H1 (cell line): ENCODE results near the gene FAM163A. TPM values are rescaled to one million over a fixed set of nuclear protein-coding genes. Genes with fewer than 3 reads are reported as not detected.

ENCODE experiments used
- CTCF ChIA-PET: fragments of 300-600 bp; sonication (Branson Sonifier 250); formaldehyde crosslinking; loops from one replicate; lab custom pipeline; 2021; ENCODE audit not compliant: partially characterized antibody; lab: Charles Lee
- POLR2A ChIA-PET: fragments of 300-600 bp; sonication (Branson Sonifier 250); formaldehyde crosslinking; loops from one replicate; lab custom pipeline; 2021; ENCODE audit warnings: inconsistent platforms; ENCODE audit not compliant: partially characterized antibody; lab: Charles Lee
- DNase-seq, 2 experiments: peaks; one replicate each; pipeline versions ENCODE4 v3.0.0 to v3.0.0-alpha.2; 2010 to 2022; ENCODE audit warnings: low spot score in 2 of 2, low read depth in 1 of 2, mixed read lengths in 1 of 2
- FAIRE-seq: peaks from 2 replicates; lab custom pipeline; 2011; peaks lifted over from hg19 to GRCh38; lab: Jason Lieb, UNC
- H2AFZ ChIP-seq: 2 replicates; pipeline ENCODE4 v1.8.1; 2012; ENCODE audit warnings: low read length, inconsistent platforms
- H2AK5ac ChIP-seq: 2 replicates; pipeline ENCODE4 v1.6.1; 2013; ENCODE audit warnings: low read depth, low read length
- H2BK120ac ChIP-seq: replicated peaks from 2 replicates; pipeline ENCODE3; 2013; ENCODE audit warnings: low read depth, low read length, inconsistent platforms
- H2BK12ac ChIP-seq: 2 replicates; pipeline ENCODE4 v1.6.1; 2013; ENCODE audit warnings: low read depth, low read length
- H2BK15ac ChIP-seq: 2 replicates; pipeline ENCODE4 v1.6.1; 2013; ENCODE audit warnings: low read length
- H2BK20ac ChIP-seq: 2 replicates; pipeline ENCODE4 v1.6.1; 2013; ENCODE audit warnings: low read length
- H2BK5ac ChIP-seq: 2 replicates; pipeline ENCODE4 v1.6.1; 2013; ENCODE audit warnings: low read depth, low read length
- H3K14ac ChIP-seq: 2 replicates; pipeline ENCODE4 v1.6.1; 2013; ENCODE audit warnings: inconsistent platforms; ENCODE audit not compliant: insufficient read length
- H3K18ac ChIP-seq: 2 replicates; pipeline ENCODE4 v1.6.1; 2013; ENCODE audit warnings: low read length; ENCODE audit errors: extremely low read depth
- H3K23ac ChIP-seq: 2 replicates; pipeline ENCODE4 v1.6.1; 2013; ENCODE audit warnings: inconsistent platforms; ENCODE audit not compliant: insufficient read length
- H3K23me2 ChIP-seq: 2 replicates; pipeline ENCODE4 v1.6.1; 2013; ENCODE audit warnings: low read depth, low read length
- H3K27ac ChIP-seq: 2 replicates; pipeline ENCODE4 v1.6.1; 2011; ENCODE audit warnings: low read depth, low read length, inconsistent platforms
- H3K27me3 ChIP-seq, 4 experiments: replicated peaks in 1 of 4; 1 replicate in 1 of 4; 2 replicates in 3 of 4; pipeline versions ENCODE4 v1.6.1 to v1.8.1; 2011 to 2013; ENCODE audit warnings: low read length in 3 of 4, mild to moderate bottlenecking in 3 of 4, inconsistent platforms in 2 of 4, mixed read lengths in 2 of 4, moderate library complexity in 1 of 4; ENCODE audit not compliant: control insufficient read depth in 3 of 4, insufficient read depth in 3 of 4; ENCODE audit errors: extremely low read depth in 1 of 4
- H3K36me3 ChIP-seq, 4 experiments: 2 replicates each; pipeline versions ENCODE4 v1.6.1 to v1.8.1; 2011 to 2013; ENCODE audit warnings: mild to moderate bottlenecking in 4 of 4, low read length in 3 of 4, moderate library complexity in 2 of 4, control low read depth in 1 of 4, inconsistent platforms in 1 of 4; ENCODE audit not compliant: insufficient read depth in 4 of 4, control insufficient read depth in 2 of 4
- H3K4ac ChIP-seq: replicated peaks from 2 replicates; pipeline ENCODE3; 2013; ENCODE audit warnings: low read length, low read depth, mixed read lengths, inconsistent platforms; ENCODE audit not compliant: insufficient read length
- H3K4me1 ChIP-seq, 4 experiments: replicated peaks in 1 of 4; 1 replicate in 1 of 4; 2 replicates in 3 of 4; pipeline versions ENCODE4 v1.6.1 to v1.8.1; 2011 to 2013; ENCODE audit warnings: low read length in 3 of 4, inconsistent platforms in 2 of 4, mixed read lengths in 1 of 4; ENCODE audit not compliant: insufficient read depth in 4 of 4, control insufficient read depth in 3 of 4
- H3K4me2 ChIP-seq, 2 experiments: 2 replicates each; pipeline versions ENCODE4 v1.6.1 to v1.8.1; 2011 to 2013; ENCODE audit warnings: low read depth in 2 of 2, low read length in 2 of 2, control low read depth in 1 of 2, inconsistent platforms in 1 of 2, mild to moderate bottlenecking in 1 of 2; ENCODE audit not compliant: insufficient read depth in 1 of 2
- H3K4me3 ChIP-seq, 4 experiments: fragments of 200-600, 300-600 bp in 1 of 4; sonication (generic), shearing (Covaris generic), sonication (Bioruptor Twin) in 1 of 4; 2 replicates each; pipeline versions ENCODE4 v1.5.1 to v1.8.1; 2011 to 2016; ENCODE audit warnings: low read length in 4 of 4, low read depth in 3 of 4, control low read depth in 2 of 4, inconsistent platforms in 2 of 4, mild to moderate bottlenecking in 2 of 4, mixed read lengths in 1 of 4, moderate library complexity in 1 of 4; ENCODE audit not compliant: insufficient read depth in 2 of 4; ENCODE audit errors: extremely low read depth in 1 of 4
- H3K56ac ChIP-seq: replicated peaks from 2 replicates; pipeline ENCODE3; 2013; ENCODE audit warnings: low read depth, mild to moderate bottlenecking, mixed read lengths, low read length, inconsistent platforms; ENCODE audit not compliant: insufficient read length
- H3K79me1 ChIP-seq: 2 replicates; pipeline ENCODE4 v1.6.1; 2013; ENCODE audit warnings: low read depth, low read length, control low read depth
- H3K79me2 ChIP-seq, 2 experiments: 2 replicates each; pipeline versions ENCODE4 v1.6.1 to v1.8.1; 2012 to 2013; ENCODE audit warnings: low read length in 2 of 2, mild to moderate bottlenecking in 2 of 2, inconsistent platforms in 1 of 2; ENCODE audit not compliant: insufficient read depth in 2 of 2, control insufficient read depth in 1 of 2
- H3K9ac ChIP-seq, 4 experiments: replicated peaks in 1 of 4; 1 replicate in 1 of 4; 2 replicates in 3 of 4; pipeline versions ENCODE4 v1.6.1 to v1.8.1; 2011 to 2013; ENCODE audit warnings: low read depth in 3 of 4, low read length in 3 of 4, control low read depth in 2 of 4, mild to moderate bottlenecking in 2 of 4, moderate library complexity in 2 of 4, inconsistent platforms in 1 of 4; ENCODE audit errors: extremely low read depth in 1 of 4
- H3K9me3 ChIP-seq, 2 experiments: 2 replicates each; pipeline versions ENCODE4 v1.6.1 to v1.8.1; 2012 to 2013; ENCODE audit warnings: mild to moderate bottlenecking in 2 of 2, moderate library complexity in 2 of 2, control low read depth in 1 of 2, inconsistent platforms in 1 of 2, low read depth in 1 of 2, low read length in 1 of 2, mixed read lengths in 1 of 2; ENCODE audit not compliant: insufficient read depth in 2 of 2
- H4K20me1 ChIP-seq, 2 experiments: replicated peaks in 1 of 2; 2 replicates each; pipeline versions ENCODE3 to v1.8.1; 2011 to 2013; ENCODE audit warnings: inconsistent platforms in 2 of 2, low read length in 2 of 2, mild to moderate bottlenecking in 1 of 2; ENCODE audit not compliant: insufficient read depth in 2 of 2, control insufficient read depth in 1 of 2
- H4K5ac ChIP-seq: 2 replicates; pipeline ENCODE4 v1.6.1; 2013; ENCODE audit warnings: low read length, low read depth, mixed read lengths, inconsistent platforms; ENCODE audit not compliant: insufficient read length
- H4K8ac ChIP-seq: 2 replicates; pipeline ENCODE4 v1.8.0; 2013; ENCODE audit warnings: mild to moderate bottlenecking, moderate library complexity, low read length, inconsistent platforms; ENCODE audit not compliant: insufficient read depth; ENCODE audit errors: extremely low read depth
- H4K91ac ChIP-seq: replicated peaks from 2 replicates; pipeline ENCODE3; 2013; ENCODE audit warnings: low read length, mixed read lengths, inconsistent platforms; ENCODE audit not compliant: insufficient read length
- ATF3 ChIP-seq: IDR thresholded peaks from 2 replicates; pipeline ENCODE4 v1.6.1; 2011; ENCODE audit warnings: low read depth, mild to moderate bottlenecking, low read length; ENCODE audit not compliant: insufficient read depth
- BCL11A ChIP-seq, 2 experiments: IDR thresholded peaks; one replicate each; pipeline ENCODE4 v1.6.1; 2011; ENCODE audit warnings: low read depth in 2 of 2, low read length in 2 of 2, mild to moderate bottlenecking in 2 of 2
- CHD1 ChIP-seq: IDR thresholded peaks from 2 replicates; pipeline ENCODE4 v1.6.1; 2012; ENCODE audit warnings: low read depth, low read length, improper control_type of control experiment
- HDAC2 ChIP-seq, 2 experiments: fragments of 300-600 bp in 1 of 2; sonication (generic) in 1 of 2; IDR thresholded peaks; 2 replicates each; pipeline ENCODE4 v1.6.1; 2011 to 2012; ENCODE audit warnings: low read depth in 2 of 2, low read length in 2 of 2, mild to moderate bottlenecking in 2 of 2, moderate library complexity in 2 of 2, borderline replicate concordance in 1 of 2, inconsistent platforms in 1 of 2
- JUN ChIP-seq: IDR thresholded peaks from 2 replicates; pipeline ENCODE4 v1.6.1; 2011; ENCODE audit warnings: low read depth, mild to moderate bottlenecking, improper control_type of control experiment, low read length
- MAFK ChIP-seq: IDR thresholded peaks from 2 replicates; pipeline ENCODE4 v1.6.1; 2012; ENCODE audit warnings: low read depth, mild to moderate bottlenecking, improper control_type of control experiment, low read length
- NANOG ChIP-seq: IDR thresholded peaks from 2 replicates; pipeline ENCODE4 v1.6.1; 2011; ENCODE audit warnings: low read length, low read depth, mild to moderate bottlenecking, inconsistent platforms; ENCODE audit not compliant: insufficient read depth, poor library complexity, severe bottlenecking
- RNF2 ChIP-seq: fragments of 200-900, 300-1000 bp; sonication (generic); IDR thresholded peaks from 2 replicates; pipeline ENCODE4 v1.7.1; 2016; ENCODE audit warnings: borderline replicate concordance, low read depth, mild to moderate bottlenecking, antibody characterized with exemption, low read length; ENCODE audit not compliant: poor library complexity, severe bottlenecking; ENCODE audit errors: missing control alignments
- RXRA ChIP-seq: IDR thresholded peaks from 2 replicates; pipeline ENCODE4 v1.6.1; 2011; ENCODE audit warnings: low read depth, mild to moderate bottlenecking, low read length, moderate library complexity; ENCODE audit not compliant: insufficient read depth
- TCF12 ChIP-seq: IDR thresholded peaks from 2 replicates; pipeline ENCODE4 v1.6.1; 2011; ENCODE audit warnings: low read depth, mild to moderate bottlenecking, low read length
- TEAD4 ChIP-seq: IDR thresholded peaks from 2 replicates; pipeline ENCODE4 v1.6.1; 2012; ENCODE audit warnings: low read depth, low read length, inconsistent platforms, mixed read lengths
- USF2 ChIP-seq: IDR thresholded peaks from 2 replicates; pipeline ENCODE4 v1.6.1; 2011; ENCODE audit warnings: low read length, improper control_type of control experiment
- WGBS, 2 experiments: shearing (Covaris generic) in 1 of 2; methylation state at CpG; one replicate each; pipeline versions ENCODE4 v1.1.6 to v1.1.7; 2013 to 2015; ENCODE audit warnings: low lambda C conversion rate in 2 of 2, mixed read lengths in 2 of 2, inconsistent platforms in 1 of 2, low coverage in 1 of 2, missing lambda C conversion rate in 1 of 2; ENCODE audit not compliant: insufficient replicate concordance in 2 of 2, insufficient coverage in 1 of 2, insufficient read length in 1 of 2; ENCODE audit errors: extremely low coverage in 1 of 2, missing lambda C conversion rate in 1 of 2; 5-methylcytosine and 5-hydroxymethylcytosine counted together
- polyA plus RNA-seq, 7 experiments: library from polyadenylated mRNA; depleted of rRNA in 3 of 7; stranded (reverse) in 5 of 7; unstranded in 2 of 7; fragments of >200 nt in 5 of 7; fragments of 200-250 nt in 2 of 7; gene quantifications; 1 replicate in 5 of 7; 2 replicates in 1 of 7; 4 replicates in 1 of 7; pipeline versions ENCODE4 v1.2.1 to v1.2.3, GENCODE V29; 2011 to 2013; ENCODE audit warnings: missing spikeins in 2 of 7, mixed read lengths in 2 of 7
- total RNA-seq: library from RNA; stranded (reverse); fragmentation: NEBNext Ultra II Directional; extraction: Animal tissue kit (Norgen Biotek cat#: 25700); gene quantifications from 2 replicates; pipeline ENCODE4 v1.2.1, GENCODE V29; 2021

Gene FAM163A
- total and polyA plus RNA-seq, 2 of the 8 experiments (the other 6 are each of a cell fraction or from before 2014, with no cell fraction given), result 0.13 to 0.18 TPM

GRCh38 chr1:179767996-179768395 is 24.9 kb downstream of the FAM163A start:
- H2BK120ac ChIP-seq, result no peak overlapping the region
- H3K56ac ChIP-seq, result no peak overlapping the region
- POLR2A ChIA-PET, result no interaction called here
- no peak overlapping the region for H3K9ac ChIP-seq
- FAIRE-seq, result no peak
- H3K27ac ChIP-seq, result no peak overlapping the region
- no peak overlapping the region for H3K18ac ChIP-seq
- H3K14ac ChIP-seq, result no peak overlapping the region
- CTCF ChIA-PET, result interaction anchor here (1.6 kb wide), 1 partner anchor 42 kb away, joined by 6 read pairs; no protein-coding TSS in a partner anchor
- no peaks in the 10 kb centered on the region for H3K23me2 ChIP-seq
- no peak overlapping the region for H2BK12ac ChIP-seq
- H4K91ac ChIP-seq, result no peak overlapping the region
- no peaks in the 10 kb centered on the region for H4K20me1 ChIP-seq
- no peaks in the 10 kb centered on the region for H3K79me2 ChIP-seq
- H3K23ac ChIP-seq, result no peak overlapping the region
- H3K79me1 ChIP-seq, result no peaks in the 10 kb centered on the region
- H3K9me3 ChIP-seq, result peaks cover 3 to 5% of the 10 kb centered on the region in 2 experiments; a peak in 1 of 4 replicates
- no peak overlapping the region for H4K8ac ChIP-seq
- no peak overlapping the region for H2AK5ac ChIP-seq
- H3K36me3 ChIP-seq, result no peaks in the 10 kb centered on the region
- H2BK15ac ChIP-seq, result no peak overlapping the region
- no peak overlapping the region for H2BK5ac ChIP-seq
- H4K5ac ChIP-seq, result no peak overlapping the region
- WGBS, 2 experiments, result 88% methylated on average over 2 of the region's 2 CpGs; no CpG with 5 or more reads in 1 of the 2 experiments
- no peak overlapping the region for H3K4me3 ChIP-seq
- H2AFZ ChIP-seq, result no peak overlapping the region
- H3K4ac ChIP-seq, result no peak overlapping the region
- no peak overlapping the region for H3K4me2 ChIP-seq
- no peaks in the 10 kb centered on the region; a peak in 1 of 7 replicates for H3K4me1 ChIP-seq
- no peak overlapping the region for H2BK20ac ChIP-seq
- no peak for DNase-seq
- peaks cover 0 to 3% (median 0%) of the 10 kb centered on the region in 4 experiments; a peak in 1 of 7 replicates for H3K27me3 ChIP-seq
- TF ChIP-seq HDAC2 (IDR thresholded peaks at IDR 0.05; ENCODE audit: borderline replicate concordance in 1 of 2, low read depth in 2 of 2, low read length in 2 of 2) (no peak), BCL11A (IDR thresholded peaks at IDR 0.05; ENCODE audit: low read depth in 2 of 2, low read length in 2 of 2) (no peak), NANOG (no peak), MAFK (no peak), JUN (no peak), TCF12 (no peak), ATF3 (no peak), CHD1 (no peak), RNF2 (no peak), USF2 (no peak), RXRA (no peak), TEAD4 (no peak)
